WTC11 (cell line): Measurements from ENCODE around the gene CCDC87. TPM values are rescaled to one million over a fixed set of nuclear protein-coding genes. Genes with fewer than 3 reads are reported as not detected.
A peak's percentile ranks its signal among the peaks of the same experiment; 100 is the strongest.
"Not testable (repeated sequence)": the region's sequence is repeated elsewhere in the genome, so short reads cannot be mapped to it uniquely, and the experiment has no call there.

Source experiments
- ATAC-seq: fragments of 200-7000 bp; cut with Tn5 transposase; 2 replicates; pipeline ENCODE4 v1.10.0; 2021; ENCODE audit warnings: mild to moderate bottlenecking, moderate library complexity
- CTCF ChIA-PET: fragments of 300-600 bp; sonication (Branson Sonifier 250); formaldehyde crosslinking; loops from one replicate; lab custom pipeline; 2021; ENCODE audit warnings: antibody characterized with exemption; lab: Charles Lee
- POLR2A ChIA-PET: fragments of 350-600 bp; sonication (Branson Sonifier 250); formaldehyde crosslinking; loops from one replicate; lab custom pipeline; 2021; ENCODE audit warnings: antibody characterized with exemption; lab: Charles Lee
- DNase-seq: peaks from one replicate; pipeline ENCODE4 v3.0.0; 2021; ENCODE audit warnings: low spot score
- H3K27ac Mint-ChIP-seq: 2 replicates; pipeline ENCODE4 v1.8.0; 2021; ENCODE audit warnings: mixed read lengths
- H3K27me3 Mint-ChIP-seq: 2 replicates; pipeline ENCODE4 v1.8.0; 2021; ENCODE audit warnings: low read depth, mild to moderate bottlenecking, moderate library complexity, mixed read lengths
- H3K36me3 Mint-ChIP-seq: 2 replicates; pipeline ENCODE4 v1.8.0; 2021; ENCODE audit warnings: mixed read lengths
- H3K4me1 Mint-ChIP-seq: 2 replicates; pipeline ENCODE4 v1.8.0; 2022; ENCODE audit warnings: mixed read lengths
- H3K4me3 Mint-ChIP-seq: 2 replicates; pipeline ENCODE4 v1.8.0; 2021; ENCODE audit warnings: mild to moderate bottlenecking, moderate library complexity, mixed read lengths
- H3K9me3 Mint-ChIP-seq: 2 replicates; pipeline ENCODE4 v1.8.0; 2021; ENCODE audit warnings: mixed read lengths
- ATF1 ChIP-seq: sonication (generic); formaldehyde crosslinking; IDR thresholded peaks from 2 replicates; pipeline ENCODE4 v1.8.1; 2023; ENCODE audit warnings: mild to moderate bottlenecking, moderate library complexity, missing genetic modification reagents
- CREM ChIP-seq: sonication (generic); formaldehyde crosslinking; IDR thresholded peaks from 2 replicates; pipeline ENCODE4 v1.8.1; 2022; ENCODE audit warnings: mild to moderate bottlenecking, missing genetic modification reagents, moderate library complexity
- FOXP4 ChIP-seq: sonication (generic); formaldehyde crosslinking; IDR thresholded peaks from 2 replicates; pipeline ENCODE4 v1.8.0; 2022; ENCODE audit warnings: mild to moderate bottlenecking, missing genetic modification reagents
- GABPB1 ChIP-seq: sonication (generic); formaldehyde crosslinking; IDR thresholded peaks from 2 replicates; pipeline ENCODE4 v1.8.1; 2023; ENCODE audit warnings: mild to moderate bottlenecking, missing genetic modification reagents
- NFATC4 ChIP-seq: fragments of 250-450 bp; sonication (Bioruptor Pico); IDR thresholded peaks from 2 replicates; pipeline ENCODE4 v1.9.0; 2021; ENCODE audit warnings: mild to moderate bottlenecking
- OVOL2 ChIP-seq: fragments of 250-450 bp; sonication (Bioruptor Pico); IDR thresholded peaks from 2 replicates; pipeline ENCODE4 v1.9.0; 2021; ENCODE audit warnings: mild to moderate bottlenecking, borderline replicate concordance
- SMAD4 ChIP-seq: sonication (generic); formaldehyde crosslinking; IDR thresholded peaks from 2 replicates; pipeline ENCODE4 v1.8.0; 2022; ENCODE audit warnings: mild to moderate bottlenecking, missing genetic modification reagents
- SP1 ChIP-seq: sonication (generic); formaldehyde crosslinking; conservative IDR thresholded peaks from 2 replicates; pipeline ENCODE4 v1.8.1; 2022; ENCODE audit warnings: missing genetic modification reagents
- TEAD1 ChIP-seq: sonication (generic); formaldehyde crosslinking; IDR thresholded peaks from 2 replicates; pipeline ENCODE4 v1.8.0; 2022; ENCODE audit warnings: mild to moderate bottlenecking, missing genetic modification reagents
- TEAD4 ChIP-seq: sonication (generic); formaldehyde crosslinking; IDR thresholded peaks from 2 replicates; pipeline ENCODE4 v1.8.0; 2022; ENCODE audit warnings: mild to moderate bottlenecking, missing genetic modification reagents
- ZNF138 ChIP-seq: sonication (generic); formaldehyde crosslinking; conservative IDR thresholded peaks from 2 replicates; pipeline ENCODE4 v1.8.1; 2022; ENCODE audit warnings: mild to moderate bottlenecking, moderate library complexity, missing genetic modification reagents
- ZNF219 ChIP-seq: sonication (generic); formaldehyde crosslinking; IDR thresholded peaks from 2 replicates; pipeline ENCODE4 v1.8.0; 2023; ENCODE audit warnings: missing genetic modification reagents, mild to moderate bottlenecking, borderline replicate concordance
- ZNF317 ChIP-seq: sonication (generic); formaldehyde crosslinking; IDR thresholded peaks from 2 replicates; pipeline ENCODE4 v1.8.1; 2023; ENCODE audit warnings: low read depth, mild to moderate bottlenecking, moderate library complexity, missing genetic modification reagents, borderline replicate concordance
- ZNF423 ChIP-seq: fragments of 250-450 bp; sonication (Bioruptor Pico); IDR thresholded peaks from 2 replicates; pipeline ENCODE4 v2.1.2; 2022; ENCODE audit warnings: mild to moderate bottlenecking, moderate library complexity
- total RNA-seq: library from RNA; stranded (reverse); gene quantifications from 3 replicates; pipeline ENCODE4 v1.2.3, GENCODE V29; 2021
- TF ChIP-seq, protein P1 (sequence below): sonication (generic); formaldehyde crosslinking; IDR thresholded peaks from 2 replicates; pipeline ENCODE4 v1.8.1; 2023; ENCODE audit warnings: mild to moderate bottlenecking, missing genetic modification reagents, moderate library complexity
- TF ChIP-seq, protein P2 (sequence below): sonication (generic); formaldehyde crosslinking; IDR thresholded peaks from 2 replicates; pipeline ENCODE4 v1.8.0; 2023; ENCODE audit warnings: missing genetic modification reagents

Gene CCDC87
- total RNA-seq, 1 experiment from 2014 or later: 0.85 TPM

- Mint-ChIP-seq H3K4me1 (peaks cover 3% of the 10 kb centered on the region; the same call in 1 of the 2 replicates), H3K27me3 (peaks cover 34% of the 10 kb centered on the region), H3K9me3 (peaks cover 42% of the 10 kb centered on the region), H3K27ac (no peak overlapping the region), H3K36me3 (peaks cover 23% of the 10 kb centered on the region), H3K4me3 (no peak overlapping the region)
- no peak for ATAC-seq
- ChIA-PET POLR2A (no interaction called here), CTCF (interaction anchor here (1.0 kb wide), 1 partner anchor 92 kb away, joined by 3 read pairs; no protein-coding TSS in a partner anchor)
- TF ChIP-seq ATF1 (CRISPR knock-in tag) (no peak), SMAD4 (no peak)
- no peak for DNase-seq
Observed at GRCh38 chr11:66586136-66586535, 6.7 kb downstream of the CCDC87 start.

DNA sequence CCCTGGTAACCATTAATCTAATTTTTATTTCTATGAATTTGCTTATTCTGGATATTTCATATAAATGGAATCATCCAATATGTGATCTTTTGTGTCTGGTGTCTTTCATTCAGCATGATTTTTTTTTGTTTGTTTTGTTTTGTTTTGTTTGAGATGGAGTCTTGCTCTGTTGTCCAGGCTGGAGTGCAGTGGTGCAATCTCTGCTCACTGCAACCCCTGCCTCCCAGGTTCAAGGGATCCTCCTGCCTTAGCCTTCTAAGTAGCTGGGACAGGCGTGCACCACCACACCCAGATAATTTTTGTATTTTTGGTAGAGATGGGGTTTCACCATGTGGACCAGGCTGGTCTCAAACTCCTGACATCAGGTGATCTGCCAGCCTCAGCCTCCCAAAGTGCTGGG is 7.4 kb downstream of the CCDC87 start:
- H3K4me1 Mint-ChIP-seq, H3K4me3 Mint-ChIP-seq, H3K27ac Mint-ChIP-seq, POLR2A ChIA-PET, ATAC-seq, DNase-seq: not testable (repeated sequence)
- Mint-ChIP-seq H3K27me3 (peaks cover 31% of the 10 kb centered on the region), H3K9me3 (peaks cover 35% of the 10 kb centered on the region), H3K36me3 (peaks cover 20% of the 10 kb centered on the region)
- CTCF ChIA-PET: interaction anchor here (1.0 kb wide), 1 partner anchor 93 kb away, joined by 3 read pairs; no protein-coding TSS in a partner anchor

DNA sequence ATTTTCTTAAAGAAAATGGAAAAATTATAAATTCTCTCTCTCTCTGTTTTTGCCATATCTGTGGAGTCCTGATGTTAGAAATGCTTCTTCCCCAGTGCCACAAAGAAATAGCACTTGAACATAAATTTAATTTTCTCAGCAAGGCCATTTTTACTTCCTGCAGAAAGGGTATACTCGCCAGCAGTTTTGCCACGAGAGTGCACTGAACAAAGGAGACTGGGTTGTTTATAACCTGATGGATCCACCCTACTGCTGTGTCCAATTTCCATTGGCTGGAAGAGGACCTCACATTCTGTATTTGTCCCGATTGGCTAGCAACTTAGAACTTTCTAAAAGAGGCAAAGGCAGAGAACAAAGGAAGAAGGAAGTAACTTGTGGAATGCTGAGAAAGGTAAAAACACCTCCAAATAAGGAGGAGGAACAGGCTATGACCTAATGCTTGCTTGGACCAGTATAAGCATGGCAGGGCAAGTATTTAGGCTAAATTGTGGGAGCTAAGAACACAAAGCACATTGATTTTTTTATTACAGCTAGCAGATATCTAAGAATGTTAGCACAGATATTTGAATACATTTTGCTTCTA is 10.2 kb downstream of the CCDC87 start:
- CTCF ChIA-PET: interaction anchor here (1.1 kb wide), 1 partner anchor 96 kb away, joined by 3 read pairs; no protein-coding TSS in a partner anchor
- DNase-seq, H3K4me3 Mint-ChIP-seq, ATAC-seq, H3K4me1 Mint-ChIP-seq, POLR2A ChIA-PET: not testable (repeated sequence)
- Mint-ChIP-seq H3K27ac (peak overlapping the region; percentile 82; the same call in 1 of the 2 replicates), H3K27me3 (peaks cover 42% of the 10 kb centered on the region), H3K9me3 (peaks cover 30% of the 10 kb centered on the region), H3K36me3 (peaks cover 14% of the 10 kb centered on the region)

DNA sequence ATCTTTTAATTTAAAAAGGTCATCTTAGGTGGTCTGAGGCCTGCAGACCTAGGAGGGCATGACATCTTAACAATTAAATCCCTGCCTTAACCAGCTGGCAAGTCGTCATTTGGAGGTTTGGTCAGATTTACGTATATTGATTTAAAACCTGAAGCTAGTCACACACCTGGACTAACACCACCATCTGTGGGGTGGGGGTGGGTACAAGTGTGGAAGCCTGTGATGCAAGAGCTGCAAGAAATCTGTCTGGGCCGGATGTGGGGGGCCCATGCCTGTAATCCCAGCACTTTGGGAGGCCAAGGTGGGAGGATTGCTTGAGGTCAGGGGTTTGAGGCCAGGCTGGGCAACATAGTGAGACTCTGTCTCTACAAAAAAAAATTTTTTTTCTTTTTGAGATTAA is 11.6 kb downstream of the CCDC87 start:
- Mint-ChIP-seq H3K36me3 (peaks cover 11% of the 10 kb centered on the region), H3K4me1 (peaks cover 3% of the 10 kb centered on the region; the same call in 1 of the 2 replicates), H3K9me3 (peaks cover 28% of the 10 kb centered on the region), H3K27ac (no peak overlapping the region), H3K4me3 (no peak overlapping the region), H3K27me3 (peaks cover 32% of the 10 kb centered on the region)
- no peak for ATAC-seq
- CTCF ChIA-PET: interaction anchor here (1.0 to 4.4 kb wide), 2 partner anchors 11 to 97 kb away, joined by 3 to 18 read pairs; partner anchors contain the start of genes CCDC87 and CCS
- no peak for TF ChIP-seq CREM (CRISPR knock-in tag)
- DNase-seq: no peak
- POLR2A ChIA-PET: interaction anchor here (0.8 kb wide), 1 partner anchor 26 kb away, joined by 3 read pairs; no protein-coding TSS in a partner anchor

GRCh38 chr11:66580803-66581202 is 12.1 kb downstream of the CCDC87 start:
- Mint-ChIP-seq H3K4me3 (no peak overlapping the region), H3K36me3 (peaks cover 11% of the 10 kb centered on the region), H3K4me1 (peaks cover 3% of the 10 kb centered on the region; the same call in 1 of the 2 replicates), H3K27me3 (peaks cover 30% of the 10 kb centered on the region), H3K9me3 (peaks cover 28% of the 10 kb centered on the region), H3K27ac (no peak overlapping the region)
- no peak for ATAC-seq
- ChIA-PET POLR2A (interaction anchor here (0.8 kb wide), 1 partner anchor 27 kb away, joined by 3 read pairs; no protein-coding TSS in a partner anchor), CTCF (interaction anchor here (1.0 to 4.4 kb wide), 3 partner anchors 12 to 98 kb away, joined by 3 to 18 read pairs (median 6); partner anchors contain the start of genes CCDC87 and CCS)
- TF ChIP-seq CREM (CRISPR knock-in tag): no peak
- TF ChIP-seq, protein P1, sequence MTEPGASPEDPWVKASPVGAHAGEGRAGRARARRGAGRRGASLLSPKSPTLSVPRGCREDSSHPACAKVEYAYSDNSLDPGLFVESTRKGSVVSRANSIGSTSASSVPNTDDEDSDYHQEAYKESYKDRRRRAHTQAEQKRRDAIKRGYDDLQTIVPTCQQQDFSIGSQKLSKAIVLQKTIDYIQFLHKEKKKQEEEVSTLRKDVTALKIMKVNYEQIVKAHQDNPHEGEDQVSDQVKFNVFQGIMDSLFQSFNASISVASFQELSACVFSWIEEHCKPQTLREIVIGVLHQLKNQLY (CRISPR knock-in tag): no peak
- TF ChIP-seq ATF1 (CRISPR knock-in tag): no peak
- TF ChIP-seq ZNF423 (CRISPR knock-in tag): no peak
- TF ChIP-seq NFATC4 (CRISPR knock-in tag): no peak
- TF ChIP-seq, protein P2, sequence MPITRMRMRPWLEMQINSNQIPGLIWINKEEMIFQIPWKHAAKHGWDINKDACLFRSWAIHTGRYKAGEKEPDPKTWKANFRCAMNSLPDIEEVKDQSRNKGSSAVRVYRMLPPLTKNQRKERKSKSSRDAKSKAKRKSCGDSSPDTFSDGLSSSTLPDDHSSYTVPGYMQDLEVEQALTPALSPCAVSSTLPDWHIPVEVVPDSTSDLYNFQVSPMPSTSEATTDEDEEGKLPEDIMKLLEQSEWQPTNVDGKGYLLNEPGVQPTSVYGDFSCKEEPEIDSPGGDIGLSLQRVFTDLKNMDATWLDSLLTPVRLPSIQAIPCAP: no peak
- TF ChIP-seq ZNF317 (CRISPR knock-in tag): no peak
- TF ChIP-seq OVOL2: no peak
- no peak for TF ChIP-seq SP1 (CRISPR knock-in tag)
- TF ChIP-seq ZNF219: no peak
- TF ChIP-seq TEAD4 (CRISPR knock-in tag): no peak
- no peak for TF ChIP-seq ZNF138 (CRISPR knock-in tag)
- no peak for TF ChIP-seq FOXP4 (CRISPR knock-in tag)
- no peak for TF ChIP-seq TEAD1 (CRISPR knock-in tag)
- TF ChIP-seq GABPB1 (CRISPR knock-in tag): no peak
- no peak for DNase-seq
